ENCODE measurements around the gene MSANTD1. TPM values are rescaled to one million over a fixed set of nuclear protein-coding genes. Genes with fewer than 3 reads are reported as not detected.
A peak's percentile ranks its signal among the peaks of the same experiment; 100 is the strongest.

MSANTD1 gene
- total RNA-seq, 1 experiment from 2014 or later, result 0.19 TPM

- DNase-seq (ENCODE audit: low spot score), result no peak
Observed at GRCh38 chr4:3215733-3216132, 33.2 kb upstream of the MSANTD1 start.

DNA sequence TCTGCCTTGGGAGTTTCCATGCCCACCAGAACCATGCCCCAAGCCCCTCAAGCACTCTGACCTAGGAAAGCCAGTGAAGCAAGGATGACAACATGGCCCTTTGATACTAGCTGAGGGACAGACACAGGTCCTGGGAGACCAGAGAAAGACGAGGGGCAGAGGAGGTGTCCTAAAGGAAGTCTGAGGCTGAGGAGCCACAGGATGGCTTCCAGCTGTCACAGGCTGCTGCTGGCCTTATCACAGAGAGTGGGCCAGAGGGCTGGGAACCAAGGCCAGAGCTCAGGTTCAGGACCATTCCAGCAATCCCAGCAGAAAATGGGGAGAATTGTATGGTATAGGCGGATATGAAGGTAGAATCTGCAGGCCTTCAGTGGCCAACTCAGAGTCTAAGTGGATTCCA, 31.7 kb upstream of the MSANTD1 start:
- no peak for DNase-seq (ENCODE audit: low spot score)

DNA sequence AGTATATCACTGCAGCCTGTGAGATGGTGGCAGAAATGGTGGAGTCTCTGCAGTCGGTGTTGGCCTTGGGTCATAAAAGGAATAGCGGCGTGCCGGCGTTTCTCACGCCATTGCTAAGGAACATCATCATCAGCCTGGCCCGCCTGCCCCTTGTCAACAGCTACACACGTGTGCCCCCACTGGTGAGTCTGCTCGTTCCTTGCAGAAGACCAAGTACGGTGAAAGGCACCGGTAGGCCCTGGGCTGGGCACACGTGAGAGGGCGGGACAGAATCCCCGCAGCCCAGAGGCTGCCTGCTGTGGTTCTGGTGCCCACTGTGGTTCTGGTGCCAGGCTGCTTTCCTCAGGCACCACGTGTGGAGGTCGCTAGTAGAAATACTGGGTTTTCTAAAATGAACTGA, 31.2 kb upstream of the MSANTD1 start:
- no peak for DNase-seq (ENCODE audit: low spot score)

DNA sequence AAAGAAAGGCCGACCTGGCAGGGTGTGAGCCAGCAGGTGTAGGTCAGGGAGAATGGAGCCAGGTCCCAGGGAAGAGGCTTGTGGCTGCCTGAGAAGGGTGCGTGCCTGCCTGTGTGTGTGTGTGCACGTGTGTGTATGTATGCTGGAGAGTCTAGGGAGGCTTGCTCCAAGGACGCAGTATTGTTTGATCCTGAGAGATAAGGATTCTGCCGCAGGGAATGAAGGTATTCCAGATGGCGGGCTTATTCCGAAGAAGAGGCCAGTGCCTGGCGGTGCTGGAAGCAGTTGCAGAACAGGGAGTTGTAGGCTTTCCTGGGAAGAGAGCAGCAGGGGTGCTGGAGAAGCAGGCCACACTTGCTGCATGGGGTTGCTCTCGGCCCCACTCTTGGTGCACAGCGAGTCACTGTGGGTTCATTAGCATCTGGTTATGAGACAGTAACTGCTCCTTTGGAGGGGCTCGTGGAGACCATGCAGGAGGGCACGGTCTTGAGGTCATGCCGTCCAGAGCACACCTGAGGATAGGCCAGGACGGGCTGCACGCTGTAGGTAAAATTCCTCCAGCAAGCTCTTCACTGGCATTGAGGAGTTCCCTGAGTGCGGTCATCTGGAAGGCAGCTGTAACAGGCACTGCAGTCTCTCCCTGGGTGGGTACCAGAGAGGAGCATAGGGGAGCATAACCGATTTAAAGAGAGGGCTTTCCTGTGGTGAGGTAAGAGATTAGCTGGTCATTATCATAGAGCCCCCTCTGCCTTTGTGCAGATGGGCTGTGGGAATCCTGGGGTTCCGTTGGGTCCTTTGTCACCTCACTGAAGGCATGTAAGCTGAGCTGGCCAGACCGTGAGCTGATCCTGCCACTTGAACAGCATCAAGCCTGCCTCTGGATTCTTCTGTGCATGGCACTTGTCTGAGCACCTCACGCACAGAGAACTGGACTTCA, 29.9 kb upstream of the MSANTD1 start:
- DNase-seq (ENCODE audit: low spot score), result no peak

GRCh38 chr4:3219761-3220475, 29.0 kb upstream of the MSANTD1 start:
- DNase-seq (ENCODE audit: low spot score), result no peak

DNA sequence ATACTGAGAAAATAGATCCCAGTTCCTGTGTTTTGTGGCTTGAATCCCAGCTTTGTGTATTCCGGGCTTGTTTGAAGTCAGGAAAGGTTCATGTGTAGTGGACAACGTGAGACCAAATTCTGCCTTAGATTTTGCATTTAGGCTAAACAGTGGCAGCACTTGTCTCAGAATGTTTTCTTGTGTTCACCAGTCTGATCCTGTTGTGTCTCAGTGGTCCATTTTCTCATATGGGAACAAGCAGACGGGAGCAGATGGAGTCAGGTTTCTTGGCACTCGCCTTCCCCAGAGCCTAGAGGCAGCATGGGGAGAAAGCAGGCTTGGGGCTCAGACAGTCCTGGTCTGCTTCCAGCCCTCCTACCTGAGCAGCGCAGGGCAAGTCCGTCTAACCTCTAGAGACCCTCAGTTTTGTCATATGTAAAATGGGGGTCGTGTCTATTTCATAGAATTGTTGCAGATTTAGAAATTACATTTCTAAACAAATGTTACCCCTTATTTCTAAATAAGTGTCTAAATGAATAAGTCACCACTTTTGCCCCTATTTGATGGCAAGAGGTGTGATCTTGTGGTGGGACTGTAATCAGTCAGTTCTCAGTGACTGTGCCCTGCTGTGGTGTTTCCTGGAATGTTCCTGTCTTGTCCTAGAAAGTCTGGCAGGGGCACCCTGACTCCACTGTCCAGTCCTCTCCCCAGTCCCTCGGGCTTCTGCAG, 28.3 kb upstream of the MSANTD1 start:
- DNase-seq (ENCODE audit: low spot score), result no peak

- DNase-seq (ENCODE audit: low spot score), result no peak
Observed at GRCh38 chr4:3221184-3221494, 27.8 kb upstream of the MSANTD1 start.

GRCh38 chr4:3221996-3222395, 27.0 kb upstream of the MSANTD1 start:
- DNase-seq (ENCODE audit: low spot score), result no peak

- DNase-seq (ENCODE audit: low spot score), result no peak
Observed at GRCh38 chr4:3223346-3223745, 25.6 kb upstream of the MSANTD1 start.

DNA sequence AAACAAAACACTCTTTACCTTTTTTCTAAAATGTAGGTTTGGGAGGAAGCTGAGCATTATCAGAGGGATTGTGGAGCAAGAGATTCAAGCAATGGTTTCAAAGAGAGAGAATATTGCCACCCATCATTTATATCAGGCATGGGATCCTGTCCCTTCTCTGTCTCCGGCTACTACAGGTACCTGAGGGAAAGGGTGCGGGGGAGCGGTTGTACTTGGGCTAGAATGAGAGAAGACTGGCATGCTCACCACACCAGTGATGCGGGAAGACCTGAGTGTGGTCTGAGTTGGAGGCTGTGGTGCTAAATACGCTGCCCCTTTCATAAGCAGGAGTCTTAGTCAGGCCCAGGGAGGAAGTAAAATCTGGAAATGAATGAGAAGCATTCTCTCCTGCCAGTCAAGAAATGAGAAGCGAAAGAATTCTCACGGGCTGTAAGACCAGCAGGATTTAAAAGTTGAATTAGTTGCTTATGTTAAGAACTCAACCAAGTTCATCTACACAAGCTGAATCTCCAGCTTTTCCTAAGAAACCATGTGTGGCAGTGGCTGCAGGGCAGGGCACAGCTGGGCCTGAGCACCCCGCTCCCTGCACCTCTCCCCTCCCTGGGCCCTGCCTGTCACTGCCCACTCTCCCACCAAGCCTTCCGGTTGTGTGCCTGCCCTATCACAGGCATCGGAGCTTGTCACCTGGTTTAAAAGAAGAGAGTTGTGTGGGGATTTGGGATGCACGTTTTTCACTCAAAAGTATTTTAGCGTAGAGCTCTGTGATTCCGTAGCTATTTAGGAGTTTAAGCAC, 24.8 kb upstream of the MSANTD1 start:
- no peak for DNase-seq (ENCODE audit: low spot score)

DNA sequence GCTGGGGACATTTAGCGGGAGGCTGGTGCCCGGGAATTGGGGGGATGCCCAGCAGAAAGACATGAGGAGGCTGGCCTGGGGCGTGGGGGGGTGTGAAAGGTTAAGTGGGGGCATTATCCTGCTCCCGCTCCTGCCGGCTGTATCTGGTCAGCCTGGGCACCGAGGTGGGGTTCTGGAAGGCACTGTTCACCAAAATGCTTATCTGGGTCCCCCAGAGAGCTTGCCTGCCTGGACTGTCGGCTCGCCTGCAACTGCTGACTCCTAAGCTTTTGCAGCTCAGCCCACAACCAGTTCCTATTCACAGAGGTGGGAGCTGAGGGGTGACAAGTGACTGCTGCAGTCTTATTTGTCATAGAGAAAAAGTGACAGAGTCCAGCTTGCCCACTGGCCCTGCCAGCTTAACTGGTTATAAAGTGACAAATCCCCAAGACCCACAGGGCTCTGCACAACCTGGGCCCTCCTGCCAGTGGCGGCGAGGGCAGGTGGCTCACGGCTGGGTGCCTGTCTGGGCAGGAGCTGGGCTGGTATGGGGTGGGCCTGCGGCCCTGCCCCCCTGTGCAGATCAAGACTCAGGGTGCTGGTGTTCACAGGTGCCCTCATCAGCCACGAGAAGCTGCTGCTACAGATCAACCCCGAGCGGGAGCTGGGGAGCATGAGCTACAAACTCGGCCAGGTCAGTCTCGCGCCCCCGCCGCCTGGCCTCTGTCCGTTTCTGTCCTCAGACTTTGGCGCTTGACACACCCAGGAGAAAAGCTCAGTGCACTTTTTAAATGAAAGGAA, 23.7 kb upstream of the MSANTD1 start:
- no peak for DNase-seq (ENCODE audit: low spot score)

GRCh38 chr4:3225936-3226335, 23.0 kb upstream of the MSANTD1 start:
- no peak for DNase-seq (ENCODE audit: low spot score)

DNA sequence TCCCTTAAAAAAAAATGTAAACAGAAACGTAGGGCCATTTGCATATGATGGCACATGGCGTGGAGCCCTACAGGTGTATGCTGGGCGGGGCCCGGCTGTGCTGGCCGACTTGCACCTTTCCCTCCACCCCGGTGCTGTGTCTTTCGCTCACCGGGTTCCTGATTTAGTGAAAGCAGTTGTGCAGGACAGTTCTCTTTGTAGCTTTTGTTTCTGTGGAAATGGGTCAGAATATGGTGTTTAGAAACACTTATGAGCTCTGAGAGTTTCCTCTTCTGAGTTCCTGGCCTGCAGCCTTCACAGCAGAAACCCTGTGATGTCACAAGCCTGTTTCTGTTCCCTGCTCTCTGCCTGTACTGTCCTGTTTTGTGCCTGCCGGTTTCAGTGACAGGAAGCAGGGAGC, 22.5 kb upstream of the MSANTD1 start:
- no peak for DNase-seq (ENCODE audit: low spot score)

GRCh38 chr4:3226944-3227343, 22.0 kb upstream of the MSANTD1 start:
- DNase-seq (ENCODE audit: low spot score), result no peak

DNA sequence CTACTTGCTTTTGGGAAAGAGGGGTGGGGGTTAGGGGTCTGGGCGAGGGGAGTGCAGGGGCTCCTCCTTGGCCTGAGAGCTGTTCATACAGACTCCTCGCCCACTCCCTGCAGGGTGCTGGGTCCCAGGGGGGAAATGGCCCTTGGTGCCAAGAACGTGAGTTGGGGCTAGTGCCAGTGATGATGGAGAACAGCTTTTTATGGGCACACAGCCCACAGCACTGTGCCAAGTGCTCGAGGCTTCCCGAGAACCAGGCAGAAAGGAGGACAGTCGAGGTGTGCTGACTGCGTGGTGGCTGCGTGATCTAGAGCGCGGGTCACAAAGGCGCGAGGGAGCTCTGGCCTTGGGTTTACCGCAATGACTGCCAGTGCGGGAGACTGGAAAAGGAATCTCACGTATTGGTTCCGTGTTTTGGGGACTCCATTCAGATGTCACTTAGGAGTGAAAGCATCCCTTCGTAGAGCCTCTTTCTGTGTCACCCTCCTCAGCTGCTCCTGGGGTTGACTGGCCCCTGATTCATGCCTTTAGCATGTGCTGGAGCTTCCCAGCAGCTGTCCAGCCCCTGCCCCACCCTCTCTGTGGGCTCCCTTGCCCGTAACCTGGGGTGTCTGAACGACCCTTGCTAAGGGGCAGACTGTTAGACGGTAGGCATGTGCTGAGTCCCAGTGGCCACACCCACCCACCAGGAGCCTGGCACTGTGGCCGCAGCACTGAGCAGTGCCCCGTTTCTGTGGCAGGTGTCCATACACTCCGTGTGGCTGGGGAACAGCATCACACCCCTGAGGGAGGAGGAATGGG, 20.9 kb upstream of the MSANTD1 start:
- DNase-seq (ENCODE audit: low spot score), result no peak

GRCh38 chr4:3228881-3229280, 20.1 kb upstream of the MSANTD1 start:
- no peak for DNase-seq (ENCODE audit: low spot score)

GRCh38 chr4:3229328-3229727, 19.6 kb upstream of the MSANTD1 start:
- no peak for DNase-seq (ENCODE audit: low spot score)

- DNase-seq (ENCODE audit: low spot score), result no peak
Observed at GRCh38 chr4:3229964-3230363, 19.0 kb upstream of the MSANTD1 start.

DNA sequence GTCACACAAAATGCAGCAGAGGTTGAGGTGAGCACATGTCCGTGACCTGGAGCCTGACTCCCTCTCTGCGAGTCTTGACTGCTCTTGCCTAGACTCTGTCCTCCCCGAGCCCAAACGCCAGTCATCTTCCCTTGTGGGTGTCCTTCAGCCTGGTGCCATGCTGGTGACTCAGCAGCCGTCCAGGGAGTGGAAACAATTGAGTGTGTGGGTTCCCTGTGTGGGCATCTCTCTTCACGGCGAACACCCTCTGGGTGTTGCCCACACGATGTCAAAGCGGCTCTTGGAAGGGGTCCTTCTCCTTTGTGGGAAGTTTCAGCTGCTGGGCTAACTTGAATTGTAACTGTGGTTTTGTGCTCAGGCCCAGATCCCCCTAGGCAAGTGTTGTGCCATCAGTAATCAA, 17.5 kb upstream of the MSANTD1 start:
- peak; percentile 41 for DNase-seq (ENCODE audit: low spot score)

DNA sequence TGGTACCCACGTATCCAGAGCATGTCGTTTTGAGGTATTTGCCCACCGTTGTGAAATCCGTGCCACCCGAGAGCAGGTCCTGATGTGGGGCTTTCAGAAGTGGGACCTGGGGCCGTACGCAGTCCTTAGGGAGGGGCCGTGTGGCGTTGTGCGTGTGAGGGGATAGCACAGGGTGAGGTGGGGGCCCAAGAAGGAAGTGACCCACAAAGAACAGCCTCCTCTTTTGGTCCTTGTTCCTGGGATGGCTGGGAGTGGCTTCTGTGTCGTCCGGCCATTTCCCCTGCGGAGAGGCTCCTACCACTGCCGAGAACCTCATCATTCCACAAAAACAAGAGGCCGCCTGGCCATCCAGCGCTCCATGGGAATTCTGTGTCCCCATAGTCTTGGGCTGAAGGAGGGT, 17.0 kb upstream of the MSANTD1 start:
- DNase-seq (ENCODE audit: low spot score), result no peak
